ENCODE results near the gene ZNF785.
"Not testable (repeated sequence)": the region's sequence is repeated elsewhere in the genome, so short reads cannot be mapped to it uniquely, and the experiment has no call there.

ZNF785 gene

DNA sequence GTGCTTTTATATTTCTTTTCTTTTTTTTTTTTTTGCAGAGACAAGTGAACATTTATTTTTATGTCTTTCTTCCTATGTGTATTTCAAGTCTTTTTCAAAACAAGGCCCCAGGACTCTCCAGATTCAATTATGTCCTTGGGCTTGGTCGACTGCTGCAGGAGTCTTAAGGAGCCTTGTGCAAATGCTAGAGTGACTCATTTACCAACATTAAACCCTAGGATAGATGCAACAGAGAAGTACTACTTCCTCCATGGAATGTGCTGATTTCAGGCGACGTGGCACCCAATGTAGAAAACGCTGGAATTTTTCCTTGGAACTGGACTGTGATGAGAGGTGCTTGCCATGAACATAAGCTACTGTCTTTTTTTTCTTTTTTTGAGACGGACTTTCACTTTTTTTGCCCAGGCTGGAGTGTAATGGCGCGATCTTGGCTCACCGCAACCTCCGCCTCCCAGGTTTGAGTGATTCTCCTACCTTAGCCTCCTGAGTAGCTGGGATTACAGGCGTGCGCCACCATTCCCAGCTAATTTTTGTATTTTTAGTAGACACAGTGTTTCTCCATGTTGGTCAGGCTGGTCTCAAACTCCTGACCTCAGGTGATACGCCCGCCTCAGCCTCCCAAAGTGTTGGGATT, 49.0 kb downstream of the ZNF785 start:
- DNase-seq = not testable (repeated sequence)

DNA sequence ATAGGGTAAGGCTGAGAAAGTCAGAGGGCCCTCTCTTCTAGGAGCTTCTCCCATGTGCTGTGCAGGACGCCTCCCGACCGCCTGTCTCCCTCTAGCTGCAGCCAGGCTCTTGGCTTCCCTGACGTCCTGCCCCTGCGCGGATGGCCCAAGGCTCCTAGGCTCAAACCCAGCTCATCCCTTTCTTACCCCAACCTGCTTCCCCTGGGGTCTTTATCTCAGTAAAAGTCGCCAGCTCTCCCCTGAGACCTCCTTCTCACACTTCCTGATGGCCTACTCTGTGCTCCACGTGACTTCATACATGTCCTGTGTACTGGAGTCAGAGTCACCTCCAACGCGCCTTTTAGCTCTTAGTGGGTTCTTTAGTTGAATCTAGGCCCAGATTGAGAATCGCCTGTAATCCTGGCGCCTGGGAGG, 49.7 kb downstream of the ZNF785 start:
- DNase-seq = peak; percentile 67

DNA sequence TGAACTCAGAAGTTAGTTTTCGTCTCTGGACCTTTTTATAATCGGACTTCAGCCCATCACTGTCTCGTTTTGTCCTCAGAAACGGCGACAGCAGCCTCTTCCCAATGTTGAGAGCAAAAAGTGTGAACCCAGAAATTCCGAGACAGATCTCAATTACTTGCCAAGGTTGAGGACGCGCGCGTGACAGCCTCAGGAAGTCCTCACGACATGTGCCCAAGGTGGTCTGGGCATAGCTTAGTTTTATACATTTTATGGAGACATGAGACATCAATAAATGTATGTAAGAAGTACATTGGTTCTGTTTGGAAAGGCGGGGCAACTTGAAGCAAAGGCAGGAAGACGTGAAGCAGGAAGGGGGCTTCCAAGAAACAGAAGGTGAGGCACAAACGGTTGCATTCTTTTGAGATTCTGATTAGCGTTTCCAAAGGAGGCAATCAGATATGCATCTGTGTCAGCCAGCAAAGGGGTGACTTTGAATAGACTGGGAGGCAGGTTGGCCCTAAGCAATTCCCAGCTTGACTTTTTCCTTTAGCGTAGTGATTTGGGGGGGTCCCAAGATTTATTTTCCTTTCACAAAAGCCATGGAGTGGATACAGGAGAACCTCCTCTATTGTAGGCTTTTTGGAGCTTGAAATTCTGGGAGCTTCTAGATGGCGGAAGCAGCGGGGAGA, 50.3 kb downstream of the ZNF785 start:
- no peak for DNase-seq

DNA sequence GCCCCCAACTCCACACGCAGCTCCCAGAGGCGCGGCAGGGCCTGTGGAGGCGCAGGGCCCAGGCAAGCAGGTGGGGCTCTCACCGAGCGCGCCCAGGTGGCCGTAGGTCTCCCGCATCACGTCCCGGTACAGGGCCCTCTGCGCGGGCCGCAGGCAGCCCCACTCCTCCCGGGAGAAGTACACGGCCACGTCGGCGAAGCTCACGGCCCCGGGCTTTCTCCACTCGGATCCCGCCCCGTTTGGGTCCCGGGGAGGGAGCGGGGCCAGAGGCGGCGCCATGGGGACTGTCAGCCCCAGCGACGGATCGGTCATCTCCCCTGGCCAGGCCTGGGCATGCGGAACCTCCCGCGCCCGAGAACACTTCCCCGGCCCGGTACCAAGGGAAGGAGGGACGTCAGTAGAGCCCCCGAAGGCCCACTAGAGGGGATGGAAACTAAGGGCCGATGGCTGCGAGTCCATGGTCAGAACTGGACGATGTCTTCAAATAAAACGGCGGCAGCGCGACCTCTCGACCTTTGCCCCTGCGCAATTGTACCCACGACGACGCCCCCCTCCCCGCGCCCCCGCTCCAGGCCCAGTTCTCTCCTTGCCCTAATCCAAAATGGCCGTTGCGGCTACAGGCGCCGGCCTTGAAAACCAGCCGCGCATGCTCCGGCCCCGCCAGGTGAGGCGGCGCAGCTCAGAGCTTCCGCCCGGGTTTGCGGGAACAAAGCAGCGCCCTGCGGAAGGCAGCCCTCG, 51.0 kb downstream of the ZNF785 start, which contains the start of gene ZNF747:
Gene ZNF747, minus strand, starts transcription at position 491 of the 738 bp plus-strand sequence. Its CDS starts 179 bp downstream, at position 312.
- peak; percentile 89 for DNase-seq

DNA sequence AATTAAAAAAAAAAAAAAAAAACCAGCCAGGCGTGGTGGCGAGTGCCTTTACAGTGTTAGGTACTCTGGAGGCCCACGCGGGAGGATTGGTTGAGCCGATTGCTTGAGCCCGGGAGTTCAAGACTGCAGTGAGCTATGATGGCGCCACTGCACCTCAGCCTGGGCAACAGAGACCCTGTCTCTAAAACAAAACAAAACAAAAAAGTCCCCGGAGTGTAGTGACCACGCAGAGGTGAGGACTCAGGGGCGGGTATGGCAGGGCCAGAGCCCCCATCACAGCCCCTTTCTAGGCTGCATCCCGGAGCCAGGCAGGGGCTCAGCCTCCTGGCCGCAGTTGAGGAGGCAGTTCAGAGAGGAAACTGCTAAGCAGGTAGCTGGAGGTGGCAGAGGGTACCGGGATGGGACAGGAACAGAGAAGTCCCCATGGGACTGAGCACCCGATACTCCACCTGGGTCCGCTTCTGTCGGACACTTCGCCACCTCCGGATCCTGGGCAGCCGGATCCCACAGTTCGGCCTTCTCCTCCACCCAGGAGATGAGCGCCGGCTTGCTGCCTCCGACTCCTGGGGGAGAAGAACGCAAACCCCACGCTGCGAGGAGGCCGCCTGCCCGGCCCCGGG, 51.6 kb downstream of the ZNF785 start:
- no peak for DNase-seq

DNA sequence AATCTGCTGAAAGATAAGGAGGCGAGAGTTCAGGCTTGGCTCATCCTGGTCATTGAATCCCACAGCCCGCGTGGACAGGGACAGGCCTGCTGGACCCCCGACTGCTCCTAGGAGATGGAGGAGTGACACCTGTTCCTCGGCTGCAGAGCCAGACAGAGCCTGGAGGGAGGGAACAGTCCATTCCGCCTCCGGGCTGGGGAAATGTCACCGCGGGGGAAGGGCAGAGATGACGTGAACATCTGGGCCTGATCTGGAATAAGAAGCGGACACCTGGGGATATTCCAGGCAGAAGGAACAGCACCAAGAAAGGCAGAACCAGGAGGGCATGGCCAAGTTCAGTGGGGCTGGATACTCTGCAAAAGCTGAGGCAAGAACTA, 52.4 kb downstream of the ZNF785 start:
- DNase-seq = no peak

DNA sequence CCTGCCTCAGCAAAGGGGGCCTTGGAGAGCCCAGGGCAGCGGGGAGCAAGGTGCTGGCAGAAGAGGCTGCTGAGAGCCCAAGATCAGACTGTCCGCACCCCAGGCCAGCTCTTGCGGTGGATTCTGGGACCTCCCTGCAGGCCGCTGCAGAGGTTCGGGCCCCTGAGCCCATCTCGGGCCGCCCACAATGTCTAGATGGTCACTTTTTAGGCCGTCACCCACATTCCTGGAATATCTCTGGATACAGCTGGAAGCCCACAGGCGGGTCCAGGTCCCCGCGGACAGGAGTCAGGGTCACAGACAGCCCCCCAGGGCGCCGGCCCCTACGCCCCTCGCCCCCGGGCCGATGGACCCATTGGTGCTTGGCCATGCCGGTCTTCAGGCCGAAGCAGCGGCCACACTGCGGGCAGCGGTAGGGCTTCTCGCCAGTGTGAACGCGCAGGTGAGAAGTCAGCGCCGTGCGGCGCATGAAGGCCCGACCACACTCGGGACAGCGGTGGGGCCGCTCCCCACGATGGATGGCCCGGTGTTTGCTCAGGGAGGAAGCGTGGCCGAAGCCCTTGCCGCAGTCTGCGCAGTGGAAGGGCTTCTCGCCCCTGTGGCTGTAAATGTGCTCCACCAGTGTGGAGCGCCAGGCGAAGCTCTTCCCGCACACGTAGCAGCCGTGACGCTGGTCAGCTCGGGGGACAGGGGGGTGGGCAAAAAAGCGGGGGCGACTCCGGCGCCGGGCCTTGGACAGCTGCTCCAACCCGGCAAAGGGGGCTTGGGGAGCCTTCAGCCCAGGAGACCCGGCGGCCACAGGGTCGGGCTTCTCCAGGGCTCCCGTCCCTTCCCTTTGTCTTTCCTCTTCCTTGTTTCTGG, 53.0 kb downstream of the ZNF785 start:
- no peak for DNase-seq

All from NK-92 treated with Interleukin-12 subunit alpha and Interleukin-12 subunit beta, amount 100 ng/mL, for 24 hours (cell line).